HepG2 (cell line): ENCODE data around the gene EPB41L2. TPM values are rescaled to one million over a fixed set of nuclear protein-coding genes. Genes with fewer than 3 reads are reported as not detected.
A peak's percentile ranks its signal among the peaks of the same experiment; 100 is the strongest.

ENCODE experiments used
- KLF13 ChIP-seq: sonication (generic); formaldehyde crosslinking; IDR thresholded peaks from 2 replicates; pipeline ENCODE4 v1.4.0; 2020; ENCODE audit warnings: mild to moderate bottlenecking, missing genetic modification reagents
- POGZ ChIP-seq: sonication (generic); formaldehyde crosslinking; IDR thresholded peaks from 2 replicates; pipeline ENCODE4 v1.4.0; 2020; ENCODE audit warnings: mild to moderate bottlenecking, missing genetic modification reagents
- RARA ChIP-seq: IDR thresholded peaks from 2 replicates; pipeline ENCODE4 v1.6.1; 2016; ENCODE audit warnings: missing genetic modification reagents, missing compliant biosample characterization
- STAT6 ChIP-seq: sonication (generic); formaldehyde crosslinking; IDR thresholded peaks from 2 replicates; pipeline ENCODE4 v1.4.0; 2020; ENCODE audit warnings: missing genetic modification reagents, mild to moderate bottlenecking, borderline replicate concordance
- U2AF1 ChIP-seq: fragments of 200-400 bp; formaldehyde crosslinking; optimal IDR thresholded peaks from 2 replicates; pipeline ENCODE3; 2017; ENCODE audit warnings: mild to moderate bottlenecking, low read depth, low read length
- ZBTB2 ChIP-seq: sonication (generic); formaldehyde crosslinking; IDR thresholded peaks from 2 replicates; pipeline ENCODE4 v1.8.0; 2022; ENCODE audit warnings: low read depth, missing genetic modification reagents
- ZNF280D ChIP-seq: sonication (generic); formaldehyde crosslinking; IDR thresholded peaks from 2 replicates; pipeline ENCODE4 v1.5.1; 2020; ENCODE audit warnings: mild to moderate bottlenecking, missing genetic modification reagents
- ZNF318 ChIP-seq: sonication (generic); formaldehyde crosslinking; IDR thresholded peaks from 2 replicates; pipeline ENCODE4 v1.4.0; 2020; ENCODE audit warnings: mild to moderate bottlenecking, missing genetic modification reagents
- ZNF570 ChIP-seq: sonication (generic); formaldehyde crosslinking; IDR thresholded peaks from 2 replicates; pipeline ENCODE4 v1.4.0; 2020; ENCODE audit warnings: mild to moderate bottlenecking, missing genetic modification reagents, borderline replicate concordance
- ZNF652 ChIP-seq: IDR thresholded peaks from 2 replicates; pipeline ENCODE4 v1.6.1; 2016; ENCODE audit warnings: low read depth, borderline replicate concordance
- ZNF672 ChIP-seq: sonication (generic); formaldehyde crosslinking; IDR thresholded peaks from 2 replicates; pipeline ENCODE4 v1.8.1; 2022; ENCODE audit warnings: missing genetic modification reagents
- ZNF720 ChIP-seq: sonication (generic); formaldehyde crosslinking; IDR thresholded peaks from 2 replicates; pipeline ENCODE4 v1.4.0; 2020; ENCODE audit warnings: missing genetic modification reagents
- ZNF782 ChIP-seq: sonication (generic); formaldehyde crosslinking; IDR thresholded peaks from 2 replicates; pipeline ENCODE4 v1.4.0; 2020; ENCODE audit warnings: missing genetic modification reagents, mild to moderate bottlenecking, borderline replicate concordance
- polyA plus RNA-seq, 8 experiments: library from polyadenylated mRNA; depleted of rRNA in 3 of 8; stranded (reverse) in 7 of 8; unstranded in 1 of 8; fragments of >200 nt; fragmentation: Illumina TruSeq in 4 of 8; extraction: Trizol in 4 of 8; gene quantifications; 2 replicates each; pipeline versions ENCODE4 v1.2.1 to v1.2.3, GENCODE V29; 2011 to 2016; ENCODE audit warnings: low read depth in 4 of 8, missing spikeins in 1 of 8, mixed read lengths in 1 of 8; ENCODE audit not compliant: insufficient read depth in 1 of 8
- total RNA-seq, 5 experiments: library from RNA; depleted of rRNA; stranded (reverse); fragments of >200 nt; fragmentation: Illumina TruSeq; extraction: Trizol; gene quantifications; 2 replicates each; pipeline ENCODE4 v1.2.3, GENCODE V29; 2016; ENCODE audit warnings: low read depth in 1 of 5

The EPB41L2 gene
- total and polyA plus RNA-seq, 2 of the 13 experiments (the other 11 are each of a cell fraction or from before 2014, with no cell fraction given), result 41.7 to 56.4 TPM

- TF ChIP-seq U2AF1 (no peak), ZNF280D (CRISPR knock-in tag) (0 out of 2 replicates have a peak, but pooled peaks have one; percentile 12), ZBTB2 (CRISPR knock-in tag) (peak; percentile 90), ZNF652 (CRISPR knock-in tag) (no peak), ZNF570 (CRISPR knock-in tag) (no peak), ZNF782 (CRISPR knock-in tag) (no peak), KLF13 (no peak), ZNF318 (CRISPR knock-in tag) (no peak), ZNF720 (CRISPR knock-in tag) (no peak), ZNF672 (CRISPR knock-in tag) (no peak), POGZ (peak; percentile 46), RARA (CRISPR knock-in tag) (no peak), STAT6 (CRISPR knock-in tag) (no peak)
Measured at GRCh38 chr6:131063028-131063763, at the start of gene EPB41L2 (continued).
